Duodenal mucosa (tissue), 2 donors: ENCODE data around the gene KNTC1.
A peak's percentile ranks its signal among the peaks of the same experiment; 100 is the strongest.
"Not testable (repeated sequence)": the region's sequence is repeated elsewhere in the genome, so short reads cannot be mapped to it uniquely, and the experiment has no call there.

Experiments used
- H3K27ac ChIP-seq: one replicate; pipeline ENCODE4 v1.7.0; 2013; ENCODE audit warnings: low read depth, low read length
- H3K27me3 ChIP-seq, 2 donors: one replicate each; pipeline ENCODE4 v1.7.0; 2013; ENCODE audit warnings: low read length in 2 of 2, control low read depth in 1 of 2; ENCODE audit not compliant: insufficient read depth in 2 of 2, control insufficient read depth in 1 of 2
- H3K36me3 ChIP-seq, 2 donors: one replicate each; pipeline ENCODE4 v1.7.0; 2013; ENCODE audit warnings: low read length in 2 of 2, control low read depth in 1 of 2; ENCODE audit not compliant: insufficient read depth in 2 of 2, control insufficient read depth in 1 of 2
- H3K4me1 ChIP-seq, 2 donors: one replicate each; pipeline ENCODE4 v1.7.0; 2013; ENCODE audit warnings: low read length in 2 of 2, control low read depth in 1 of 2; ENCODE audit not compliant: insufficient read depth in 2 of 2, control insufficient read depth in 1 of 2
- H3K4me3 ChIP-seq, 2 donors: one replicate each; pipeline ENCODE4 v1.7.0; 2013; ENCODE audit warnings: low read length in 2 of 2, low read depth in 1 of 2
- H3K9ac ChIP-seq, 2 donors: one replicate each; pipeline ENCODE4 v1.7.0; 2013; ENCODE audit warnings: low read length in 2 of 2, low read depth in 1 of 2
- H3K9me3 ChIP-seq, 2 donors: one replicate each; pipeline ENCODE4 v1.7.0; 2013; ENCODE audit warnings: low read length in 2 of 2, control low read depth in 1 of 2; ENCODE audit not compliant: control insufficient read depth in 1 of 2

The KNTC1 gene

GRCh38 chr12:122635471-122635870 is 108.4 kb downstream of the KNTC1 start:
- no peaks in the 10 kb centered on the region for H3K27me3 ChIP-seq
- no peak overlapping the region for H3K9ac ChIP-seq
- H3K36me3 ChIP-seq: peaks cover 0 to 5% of the 10 kb centered on the region in 2 donors
- H3K27ac ChIP-seq: no peak overlapping the region
- no peak overlapping the region for H3K4me3 ChIP-seq
- H3K9me3 ChIP-seq: no peaks in the 10 kb centered on the region
- H3K4me1 ChIP-seq: no peaks in the 10 kb centered on the region

GRCh38 chr12:122643207-122643805 is 116.3 kb downstream of the KNTC1 start:
- H3K9ac ChIP-seq: no peak overlapping the region
- no peaks in the 10 kb centered on the region for H3K27me3 ChIP-seq
- H3K36me3 ChIP-seq: no peaks in the 10 kb centered on the region
- H3K9me3 ChIP-seq: no peaks in the 10 kb centered on the region
- H3K4me3 ChIP-seq: no peak overlapping the region
- H3K27ac ChIP-seq: no peak overlapping the region
- H3K4me1 ChIP-seq: no peaks in the 10 kb centered on the region

- no peak overlapping the region for H3K27ac ChIP-seq
- H3K4me3 ChIP-seq: peak overlapping the region in 1 of 2 donors; percentile 40
- H3K9me3 ChIP-seq: no peaks in the 10 kb centered on the region
- no peak overlapping the region for H3K9ac ChIP-seq
- no peaks in the 10 kb centered on the region for H3K36me3 ChIP-seq
- no peaks in the 10 kb centered on the region for H3K27me3 ChIP-seq
- H3K4me1 ChIP-seq: no peaks in the 10 kb centered on the region
These were observed 119.6 kb downstream of the KNTC1 start for GRCh38 chr12:122646517-122647217.

GRCh38 chr12:122651520-122652224 is 124.6 kb downstream of the KNTC1 start:
- no peaks in the 10 kb centered on the region for H3K4me1 ChIP-seq
- no peaks in the 10 kb centered on the region for H3K36me3 ChIP-seq
- H3K27ac ChIP-seq: no peak overlapping the region
- no peak overlapping the region for H3K9ac ChIP-seq
- no peaks in the 10 kb centered on the region for H3K27me3 ChIP-seq
- H3K4me3 ChIP-seq: no peak overlapping the region
- H3K9me3 ChIP-seq: no peaks in the 10 kb centered on the region

GRCh38 chr12:122653291-122653690 is 126.2 kb downstream of the KNTC1 start:
- H3K36me3 ChIP-seq, H3K9me3 ChIP-seq, H3K27ac ChIP-seq, H3K9ac ChIP-seq, H3K4me3 ChIP-seq, H3K27me3 ChIP-seq, H3K4me1 ChIP-seq: not testable (repeated sequence)

- H3K27me3 ChIP-seq: no peaks in the 10 kb centered on the region
- no peak overlapping the region for H3K27ac ChIP-seq
- no peak overlapping the region for H3K4me3 ChIP-seq
- H3K4me1 ChIP-seq: no peaks in the 10 kb centered on the region
- no peaks in the 10 kb centered on the region for H3K9me3 ChIP-seq
- no peaks in the 10 kb centered on the region for H3K36me3 ChIP-seq
- H3K9ac ChIP-seq: no peak overlapping the region
These were observed 129.2 kb downstream of the KNTC1 start for GRCh38 chr12:122656298-122656697.

GRCh38 chr12:122659579-122659978 is 132.5 kb downstream of the KNTC1 start:
- no peak overlapping the region for H3K27ac ChIP-seq

GRCh38 chr12:122661246-122661645 is 134.2 kb downstream of the KNTC1 start:
- Histone ChIP-seq H3K27me3 (no peaks in the 10 kb centered on the region), H3K4me3 (no peak overlapping the region), H3K9me3 (no peaks in the 10 kb centered on the region), H3K9ac (no peak overlapping the region), H3K36me3 (no peaks in the 10 kb centered on the region), H3K27ac (no peak overlapping the region), H3K4me1 (no peaks in the 10 kb centered on the region)

More at GRCh38 chr12:122659579-122659978, 132.5 kb downstream of the KNTC1 start:
- no peaks in the 10 kb centered on the region for H3K4me1 ChIP-seq
- H3K36me3 ChIP-seq: no peaks in the 10 kb centered on the region
- H3K9ac ChIP-seq: no peak overlapping the region
- no peak overlapping the region for H3K4me3 ChIP-seq
- no peaks in the 10 kb centered on the region for H3K9me3 ChIP-seq
- H3K27me3 ChIP-seq: no peaks in the 10 kb centered on the region

- Histone ChIP-seq H3K36me3 (no peaks in the 10 kb centered on the region), H3K9ac (no peak overlapping the region), H3K27ac (no peak overlapping the region), H3K4me1 (no peaks in the 10 kb centered on the region), H3K4me3 (no peak overlapping the region), H3K9me3 (no peaks in the 10 kb centered on the region), H3K27me3 (no peaks in the 10 kb centered on the region)
These were observed 134.9 kb downstream of the KNTC1 start for GRCh38 chr12:122661938-122662337.

GRCh38 chr12:122665349-122665748 is 138.3 kb downstream of the KNTC1 start:
- H3K36me3 ChIP-seq: no peaks in the 10 kb centered on the region
- no peak overlapping the region for H3K4me3 ChIP-seq
- H3K27me3 ChIP-seq: no peaks in the 10 kb centered on the region
- no peak overlapping the region for H3K27ac ChIP-seq
- H3K9ac ChIP-seq: no peak overlapping the region
- H3K9me3 ChIP-seq: no peaks in the 10 kb centered on the region
- no peaks in the 10 kb centered on the region for H3K4me1 ChIP-seq
